Stimulated activated CD4-positive, alpha-beta T cell treated with anti-CD3 and anti-CD28 coated beads, TNF-alpha, amount 100 ng/mL, for 4 hours (primary cell): Measurements from ENCODE around the gene ACBD3.
A peak's percentile ranks its signal among the peaks of the same experiment; 100 is the strongest.
"Not testable (repeated sequence)": the region's sequence is repeated elsewhere in the genome, so short reads cannot be mapped to it uniquely, and the experiment has no call there.

Source experiments
- DNase-seq, 3 experiments: peaks; one replicate each; pipeline ENCODE4 v3.0.0-alpha.2; 2020; ENCODE audit warnings: low read depth in 3 of 3

The ACBD3 gene

DNA sequence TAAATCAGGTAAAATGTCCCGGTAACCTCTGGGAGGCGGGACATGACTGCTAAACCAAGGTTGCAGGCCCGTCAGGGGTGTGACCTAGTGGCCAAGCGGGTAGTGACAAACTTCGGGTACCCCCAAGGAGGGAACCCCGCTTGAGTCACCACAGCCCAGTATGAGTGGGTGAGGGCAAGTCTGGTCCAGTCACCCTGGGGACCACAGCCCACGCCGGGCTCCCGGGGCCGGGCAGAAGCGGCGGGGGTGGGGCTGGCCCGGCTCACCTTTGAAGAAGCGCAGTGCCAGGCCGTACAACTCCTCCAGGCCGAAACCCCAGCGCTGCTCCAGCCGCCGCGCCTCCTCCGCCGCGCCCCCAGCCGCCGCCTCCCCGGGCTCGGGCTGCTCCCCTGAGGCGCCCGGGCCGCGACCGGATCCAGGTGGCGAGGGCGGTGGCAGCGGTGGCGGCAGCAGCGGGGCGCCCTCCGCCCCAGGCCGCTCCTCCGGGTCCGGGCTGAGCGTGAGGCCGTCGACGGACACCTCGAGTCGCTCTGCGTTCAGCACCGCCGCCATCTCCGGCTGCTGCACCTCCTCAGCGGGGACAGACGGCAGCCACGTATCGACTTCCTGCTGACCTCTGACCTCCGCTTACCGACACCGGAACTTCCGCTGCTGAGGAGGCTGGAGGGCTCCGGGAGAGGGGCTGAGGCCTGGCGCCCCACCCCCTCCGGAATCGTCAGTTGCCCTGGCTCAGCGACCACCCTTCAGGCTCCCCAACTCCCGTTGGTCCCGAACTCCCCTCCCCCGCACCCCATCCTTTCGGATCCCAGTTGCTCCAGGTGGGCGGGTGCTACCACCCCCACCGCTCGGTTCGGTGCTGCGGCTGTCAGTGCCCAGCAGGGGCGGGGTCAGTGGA, at the start of gene ACBD3:
Gene ACBD3 (minus strand): TSS at position 618 of the 895 bp plus-strand sequence. CDS start 66 bp downstream, at position 552.
- DNase-seq = peak; percentile 65 to 67 (median 66)

DNA sequence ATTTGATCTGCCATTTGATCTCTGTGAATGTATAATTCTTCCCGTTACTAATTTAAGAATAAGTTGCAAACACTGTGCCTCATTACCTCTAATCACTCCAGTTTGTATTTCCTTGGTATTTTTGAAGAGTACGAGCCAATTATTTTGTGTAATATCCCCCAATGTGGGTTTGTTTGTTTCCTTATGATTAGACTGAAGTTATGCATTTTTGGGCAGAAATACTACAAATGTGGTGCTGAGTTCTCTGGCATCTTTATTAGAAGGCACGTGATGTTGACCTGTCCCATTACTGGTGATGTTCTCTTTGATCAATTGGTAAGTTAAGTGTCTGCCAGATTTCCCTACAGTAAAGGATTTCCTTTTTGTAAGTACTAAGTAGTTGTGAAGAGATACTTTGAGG, 47.3 kb upstream of the ACBD3 start:
- DNase-seq = no peak

- DNase-seq = no peak
Observed at GRCh38 chr1:226233293-226233692, 46.8 kb upstream of the ACBD3 start.

- DNase-seq = no peak
Observed at GRCh38 chr1:226226601-226227000, 40.1 kb upstream of the ACBD3 start.

DNA sequence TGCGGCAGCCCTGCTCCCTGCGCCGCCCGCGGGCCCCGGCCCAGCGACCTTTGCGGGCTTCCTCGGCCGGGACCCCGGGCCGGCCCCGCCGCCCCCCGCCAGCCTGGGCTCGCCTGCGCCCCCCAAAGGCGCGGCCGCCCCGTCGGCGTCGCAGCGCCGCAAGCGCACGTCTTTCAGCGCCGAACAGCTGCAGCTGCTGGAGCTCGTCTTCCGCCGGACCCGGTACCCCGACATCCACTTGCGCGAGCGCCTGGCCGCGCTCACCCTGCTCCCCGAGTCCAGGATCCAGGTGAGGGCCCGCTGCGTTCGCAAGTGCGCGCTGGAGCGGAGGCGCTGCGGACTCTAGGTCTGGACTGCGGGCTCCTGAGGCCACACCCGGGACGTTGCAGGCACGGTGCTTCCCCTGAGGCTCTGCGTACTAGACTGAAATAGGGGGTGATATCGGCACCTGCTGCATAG, 37.3 kb upstream of the ACBD3 start:
- DNase-seq = no peak

- no peak for DNase-seq
Observed at GRCh38 chr1:226223157-226223785, 36.7 kb upstream of the ACBD3 start, which contains the start of gene MIXL1. Gene MIXL1, plus strand, starts transcription at chr1:226223664. Its CDS starts 18 bp downstream, at chr1:226223682.

- no peak for DNase-seq
Observed at GRCh38 chr1:226222686-226223085, 36.1 kb upstream of the ACBD3 start.

- DNase-seq = no peak
Observed at GRCh38 chr1:226220473-226221189, 34.1 kb upstream of the ACBD3 start.

GRCh38 chr1:226217273-226217672, 30.7 kb upstream of the ACBD3 start:
- no peak for DNase-seq

GRCh38 chr1:226216056-226216455, 29.5 kb upstream of the ACBD3 start:
- no peak for DNase-seq

DNA sequence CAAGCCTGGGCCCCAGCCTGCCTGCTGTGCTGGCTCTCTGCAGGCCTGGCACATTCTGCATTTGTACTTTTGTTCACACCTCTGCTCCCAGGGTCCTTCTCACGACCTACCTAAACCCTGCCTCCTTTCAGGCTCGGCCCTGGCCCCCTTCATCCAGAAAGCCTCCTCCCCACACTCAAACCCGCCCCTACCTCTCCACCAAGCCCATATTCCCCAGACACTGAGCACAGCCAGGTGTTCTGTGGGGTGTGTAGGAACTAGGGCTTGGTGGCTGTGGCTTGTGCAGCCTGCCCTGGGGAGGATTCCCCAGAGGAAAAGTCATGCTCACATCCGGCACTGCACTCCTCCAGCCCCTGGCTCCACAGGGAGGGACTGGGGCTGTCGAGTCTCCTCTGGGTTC, 28.7 kb upstream of the ACBD3 start:
- DNase-seq = no peak

GRCh38 chr1:226212545-226212944, 26.0 kb upstream of the ACBD3 start:
- no peak for DNase-seq

GRCh38 chr1:226211181-226211821, 24.8 kb upstream of the ACBD3 start:
- no peak for DNase-seq

- no peak for DNase-seq
Observed at GRCh38 chr1:226210571-226211176, 24.1 kb upstream of the ACBD3 start.

- no peak for DNase-seq
Observed at GRCh38 chr1:226209307-226210059, 22.9 kb upstream of the ACBD3 start.

GRCh38 chr1:226207048-226207447, 20.5 kb upstream of the ACBD3 start:
- DNase-seq = no peak

DNA sequence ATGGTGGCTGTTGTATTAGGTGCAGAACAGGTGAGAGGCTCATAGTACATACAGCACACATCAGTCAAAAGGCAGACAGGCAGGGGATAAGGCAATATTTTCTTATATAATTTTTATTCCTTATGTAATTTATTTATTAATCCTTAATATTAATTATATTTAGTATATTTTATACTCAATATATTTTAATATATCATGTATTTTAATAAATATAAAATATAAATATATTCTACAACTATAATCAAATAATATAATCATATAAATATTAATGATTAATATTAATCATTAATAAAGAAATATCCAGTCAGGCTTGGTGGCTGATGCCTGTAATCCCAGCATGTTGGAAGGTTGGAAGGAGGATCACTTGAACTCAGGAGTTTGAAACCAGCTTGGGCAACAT, 17.7 kb upstream of the ACBD3 start:
- DNase-seq = no peak

DNA sequence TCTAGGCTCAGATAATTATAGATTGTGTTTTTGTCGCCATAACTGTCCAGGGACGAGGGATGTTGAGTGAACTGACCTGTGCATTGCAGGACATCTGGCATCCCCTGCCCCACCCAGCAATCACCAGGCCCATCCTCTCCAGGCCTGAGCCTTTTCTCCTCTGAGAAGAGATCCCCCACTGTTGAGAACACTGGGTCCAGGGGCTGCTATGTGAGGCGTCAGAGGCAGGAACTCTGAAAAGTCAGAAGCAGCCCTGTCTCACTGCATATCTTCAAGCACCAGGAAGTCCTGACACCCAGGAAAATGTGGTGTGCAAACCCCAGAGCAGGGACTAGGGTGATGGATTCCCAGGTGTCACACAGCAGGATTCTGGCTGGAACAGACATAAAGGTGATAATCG, 17.1 kb upstream of the ACBD3 start:
- no peak for DNase-seq

- no peak for DNase-seq
Observed at GRCh38 chr1:226203240-226203639, 16.7 kb upstream of the ACBD3 start.

GRCh38 chr1:226202666-226203065, 16.1 kb upstream of the ACBD3 start:
- not testable (repeated sequence) for DNase-seq

- no peak for DNase-seq
Observed at GRCh38 chr1:226202246-226202645, 15.7 kb upstream of the ACBD3 start.
